H9 (cell line): Measurements from ENCODE around the gene BHLHE41. TPM values are rescaled to one million over a fixed set of nuclear protein-coding genes. Genes with fewer than 3 reads are reported as not detected.

Experiments
- DNase-seq: peaks from one replicate; pipeline ENCODE4 v3.0.0-alpha.2; 2017
- H2AFZ ChIP-seq: one replicate; pipeline ENCODE4 v1.6.1; 2013; ENCODE audit warnings: mild to moderate bottlenecking, low read length, control low read depth, moderate library complexity
- H2AK5ac ChIP-seq: 2 replicates; pipeline ENCODE4 v1.6.1; 2013; ENCODE audit warnings: low read length, control low read depth, mixed read lengths; ENCODE audit not compliant: insufficient read length
- H2BK120ac ChIP-seq: one replicate; pipeline ENCODE4 v1.6.1; 2013; ENCODE audit warnings: low read depth, mild to moderate bottlenecking, low read length, control low read depth, inconsistent platforms; ENCODE audit not compliant: poor library complexity, severe bottlenecking
- H2BK12ac ChIP-seq: 2 replicates; pipeline ENCODE4 v1.6.1; 2013; ENCODE audit warnings: low read length, control low read depth, mixed read lengths, low read depth; ENCODE audit not compliant: insufficient read length
- H2BK15ac ChIP-seq: 2 replicates; pipeline ENCODE4 v1.6.1; 2013; ENCODE audit warnings: low read depth, low read length, control low read depth
- H2BK20ac ChIP-seq: one replicate; pipeline ENCODE4 v1.6.1; 2013; ENCODE audit warnings: low read depth, mild to moderate bottlenecking, low read length, control low read depth, inconsistent platforms; ENCODE audit not compliant: poor library complexity, severe bottlenecking
- H2BK5ac ChIP-seq: 2 replicates; pipeline ENCODE4 v1.6.1; 2013; ENCODE audit warnings: low read length, control low read depth, mixed read lengths; ENCODE audit not compliant: insufficient read length
- H3K14ac ChIP-seq: 2 replicates; pipeline ENCODE4 v1.6.1; 2013; ENCODE audit warnings: low read length, control low read depth; ENCODE audit not compliant: insufficient read depth
- H3K18ac ChIP-seq: 2 replicates; pipeline ENCODE4 v1.6.1; 2013; ENCODE audit warnings: low read depth, mild to moderate bottlenecking, mixed read lengths, low read length, control low read depth; ENCODE audit not compliant: insufficient read length
- H3K23ac ChIP-seq: 2 replicates; pipeline ENCODE4 v1.6.1; 2013; ENCODE audit warnings: low read length, control low read depth, mixed read lengths, low read depth; ENCODE audit not compliant: insufficient read length
- H3K23me2 ChIP-seq: 2 replicates; pipeline ENCODE4 v1.6.1; 2013; ENCODE audit warnings: low read depth, mild to moderate bottlenecking, mixed read lengths, low read length, control low read depth; ENCODE audit not compliant: insufficient read length, poor library complexity, severe bottlenecking
- H3K27ac ChIP-seq: 2 replicates; pipeline ENCODE4 v1.5.1; 2013; ENCODE audit warnings: low read length, control low read depth, mixed read lengths, low read depth; ENCODE audit not compliant: insufficient read length
- H3K27me3 ChIP-seq: 2 replicates; pipeline ENCODE4 v1.6.1; 2013; ENCODE audit warnings: low read length, control low read depth, inconsistent platforms; ENCODE audit not compliant: insufficient read depth
- H3K4ac ChIP-seq: 2 replicates; pipeline ENCODE4 v1.6.1; 2013; ENCODE audit warnings: low read depth, mild to moderate bottlenecking, control low read depth, inconsistent platforms, low read length, moderate library complexity
- H3K4me1 ChIP-seq: 2 replicates; pipeline ENCODE4 v1.6.1; 2013; ENCODE audit warnings: low read length, control low read depth, inconsistent platforms; ENCODE audit not compliant: insufficient read depth
- H3K4me2 ChIP-seq: 2 replicates; pipeline ENCODE4 v1.6.1; 2013; ENCODE audit warnings: low read length, control low read depth, mixed read lengths; ENCODE audit not compliant: insufficient read length, insufficient read depth
- H3K56ac ChIP-seq: 2 replicates; pipeline ENCODE4 v1.6.1; 2013; ENCODE audit warnings: low read depth, mild to moderate bottlenecking, mixed read lengths, low read length, control low read depth; ENCODE audit not compliant: insufficient read length
- H3K79me1 ChIP-seq: 2 replicates; pipeline ENCODE4 v1.6.1; 2013; ENCODE audit warnings: low read depth, mild to moderate bottlenecking, moderate library complexity, low read length, control low read depth, inconsistent platforms; ENCODE audit not compliant: insufficient read depth, poor library complexity, severe bottlenecking
- H3K79me2 ChIP-seq: 2 replicates; pipeline ENCODE4 v1.6.1; 2013; ENCODE audit warnings: low read length, control low read depth, inconsistent platforms; ENCODE audit not compliant: insufficient read depth
- H3K9ac ChIP-seq: 2 replicates; pipeline ENCODE4 v1.6.1; 2013; ENCODE audit warnings: low read length, control low read depth, mixed read lengths; ENCODE audit not compliant: insufficient read length; ENCODE audit errors: extremely low read depth
- H3K9me3 ChIP-seq: one replicate; pipeline ENCODE4 v1.6.1; 2013; ENCODE audit warnings: low read depth, low read length, inconsistent platforms; ENCODE audit not compliant: control insufficient read depth
- H3T11ph ChIP-seq: one replicate; pipeline ENCODE4 v1.6.1; 2013; ENCODE audit warnings: mild to moderate bottlenecking, low read length, control low read depth, inconsistent platforms
- H4K20me1 ChIP-seq: one replicate; pipeline ENCODE4 v1.6.1; 2013; ENCODE audit not compliant: control insufficient read depth, insufficient read length, insufficient read depth
- H4K5ac ChIP-seq: 2 replicates; pipeline ENCODE4 v1.6.1; 2013; ENCODE audit warnings: low read depth, mild to moderate bottlenecking, mixed read lengths, low read length, control low read depth; ENCODE audit not compliant: insufficient read length
- H4K8ac ChIP-seq: replicated peaks from 2 replicates; pipeline ENCODE4 v1.6.1; 2013; ENCODE audit warnings: low read length, control low read depth, mixed read lengths, low read depth; ENCODE audit not compliant: insufficient read length
- H4K91ac ChIP-seq: 2 replicates; pipeline ENCODE4 v1.6.1; 2013; ENCODE audit warnings: low read depth, mild to moderate bottlenecking, moderate library complexity, mixed read lengths, low read length, control low read depth; ENCODE audit not compliant: insufficient read length
- H3K27ac Mint-ChIP-seq, 3 experiments: 2 replicates in 2 of 3; 3 replicates in 1 of 3; pipeline ENCODE4 v1.8.0; 2020 to 2021; ENCODE audit warnings: mixed read lengths in 3 of 3, mild to moderate bottlenecking in 1 of 3, moderate library complexity in 1 of 3
- H3K27me3 Mint-ChIP-seq: 2 replicates; pipeline ENCODE4 v1.8.0; 2021; ENCODE audit warnings: low read depth, mild to moderate bottlenecking, moderate library complexity, mixed read lengths
- H3K36me3 Mint-ChIP-seq, 3 experiments: 2 replicates in 2 of 3; 3 replicates in 1 of 3; pipeline ENCODE4 v1.8.0; 2020 to 2021; ENCODE audit warnings: low read depth in 3 of 3, mixed read lengths in 3 of 3; ENCODE audit not compliant: insufficient read depth in 1 of 3
- H3K4me1 Mint-ChIP-seq, 2 experiments: 2 replicates each; pipeline ENCODE4 v1.8.0; 2020; ENCODE audit warnings: mixed read lengths in 2 of 2
- H3K4me3 Mint-ChIP-seq, 2 experiments: 2 replicates in 1 of 2; 3 replicates in 1 of 2; pipeline ENCODE4 v1.8.0; 2020 to 2021; ENCODE audit warnings: mild to moderate bottlenecking in 2 of 2, mixed read lengths in 2 of 2, moderate library complexity in 1 of 2
- H3K9me3 Mint-ChIP-seq, 2 experiments: 2 replicates in 1 of 2; 3 replicates in 1 of 2; pipeline ENCODE4 v1.8.0; 2020; ENCODE audit warnings: mild to moderate bottlenecking in 2 of 2, mixed read lengths in 2 of 2, moderate library complexity in 1 of 2
- CTCF ChIP-seq: fragments of 200-600 bp; sonication (generic); conservative IDR thresholded peaks from 3 replicates; pipeline ENCODE4 v1.8.0; 2021; ENCODE audit warnings: antibody characterized with exemption, mild to moderate bottlenecking
- WGBS: extraction: QIAGEN DNeasy Blood & Tissue Kit; methylation state at CpG from one replicate; pipeline ENCODE4 v1.1.7; 2013; ENCODE audit warnings: missing lambda C conversion rate, low lambda C conversion rate, mixed read lengths; ENCODE audit not compliant: insufficient read length; ENCODE audit errors: extremely low coverage; 5-methylcytosine and 5-hydroxymethylcytosine counted together
- total RNA-seq: library from RNA; stranded (reverse); gene quantifications from 2 replicates; pipeline ENCODE4 v1.2.1, GENCODE V29; 2021

The BHLHE41 gene
- total RNA-seq, 1 experiment from 2014 or later = 0.33 TPM

DNA sequence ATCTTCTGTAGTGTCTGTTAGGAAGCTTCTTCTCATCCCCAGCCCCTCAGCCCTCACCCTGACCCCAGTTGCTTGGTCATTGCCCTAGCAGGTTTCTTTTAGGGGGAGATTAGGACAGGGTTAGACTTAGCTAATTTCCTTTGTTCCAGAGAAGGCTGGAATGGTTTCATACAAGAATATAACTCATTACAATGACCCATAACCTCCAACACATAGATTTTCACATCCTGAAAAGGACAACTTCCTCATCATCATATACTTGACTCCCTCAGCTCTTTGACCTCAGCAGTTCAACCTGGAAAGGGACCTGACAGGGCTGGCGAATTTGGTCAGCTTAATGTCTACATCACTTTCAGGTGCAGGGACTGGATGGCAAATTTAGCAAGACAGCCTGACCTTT lies 8.0 kb upstream of the BHLHE41 start:
- H3K4ac ChIP-seq = no peak overlapping the region
- H3K27ac Mint-ChIP-seq = no peak overlapping the region
- no peak overlapping the region for H2BK5ac ChIP-seq
- no peak overlapping the region for H3K4me2 ChIP-seq
- H2AFZ ChIP-seq = no peak overlapping the region
- H3K14ac ChIP-seq = no peak overlapping the region
- H4K8ac ChIP-seq = no peak overlapping the region
- no peaks in the 10 kb centered on the region for H3K23me2 ChIP-seq
- H2BK15ac ChIP-seq = no peak overlapping the region
- H3K9me3 Mint-ChIP-seq = no peaks in the 10 kb centered on the region
- H3K56ac ChIP-seq = no peak overlapping the region
- no peak overlapping the region for H3K23ac ChIP-seq
- no peak overlapping the region for H2BK120ac ChIP-seq
- H3K4me1 ChIP-seq = peaks cover 3% of the 10 kb centered on the region; the same call in 1 of the 2 replicates
- H3K27me3 ChIP-seq = peaks cover 6% of the 10 kb centered on the region; the same call in 1 of the 2 replicates
- H3K27ac ChIP-seq = no peak overlapping the region
- no peak overlapping the region for H4K91ac ChIP-seq
- H3K36me3 Mint-ChIP-seq = no peaks in the 10 kb centered on the region
- no peak overlapping the region for H2BK20ac ChIP-seq
- no peak overlapping the region for H3K4me3 Mint-ChIP-seq
- no peak overlapping the region for H4K5ac ChIP-seq
- H3K27me3 Mint-ChIP-seq = peaks cover 70% of the 10 kb centered on the region
- H3K79me1 ChIP-seq = no peaks in the 10 kb centered on the region
- peaks cover 13 to 14% of the 10 kb centered on the region in 2 experiments for H3K4me1 Mint-ChIP-seq
- no peak overlapping the region for H3K9ac ChIP-seq
- no peaks in the 10 kb centered on the region for H3K79me2 ChIP-seq
- no peak for TF ChIP-seq CTCF
- DNase-seq = no peak
- no peak overlapping the region for H2AK5ac ChIP-seq
- H2BK12ac ChIP-seq = no peak overlapping the region
- no peaks in the 10 kb centered on the region for H3K9me3 ChIP-seq
- no peak overlapping the region for H3T11ph ChIP-seq
- no peaks in the 10 kb centered on the region for H4K20me1 ChIP-seq
- no CpG with 5 or more reads among the region's 1 CpG for WGBS
- no peak overlapping the region for H3K18ac ChIP-seq
